ENCODE data around the gene CMBL.
"Not testable (repeated sequence)": the region's sequence is repeated elsewhere in the genome, so short reads cannot be mapped to it uniquely, and the experiment has no call there.

CMBL gene

GRCh38 chr5:10307206-10308148 is at the start of gene CMBL:
TSS of gene CMBL (minus strand) at chr5:10307902. CDS start at chr5:10290762, 17,140 bp downstream.
- DNase-seq, result no peak

DNA sequence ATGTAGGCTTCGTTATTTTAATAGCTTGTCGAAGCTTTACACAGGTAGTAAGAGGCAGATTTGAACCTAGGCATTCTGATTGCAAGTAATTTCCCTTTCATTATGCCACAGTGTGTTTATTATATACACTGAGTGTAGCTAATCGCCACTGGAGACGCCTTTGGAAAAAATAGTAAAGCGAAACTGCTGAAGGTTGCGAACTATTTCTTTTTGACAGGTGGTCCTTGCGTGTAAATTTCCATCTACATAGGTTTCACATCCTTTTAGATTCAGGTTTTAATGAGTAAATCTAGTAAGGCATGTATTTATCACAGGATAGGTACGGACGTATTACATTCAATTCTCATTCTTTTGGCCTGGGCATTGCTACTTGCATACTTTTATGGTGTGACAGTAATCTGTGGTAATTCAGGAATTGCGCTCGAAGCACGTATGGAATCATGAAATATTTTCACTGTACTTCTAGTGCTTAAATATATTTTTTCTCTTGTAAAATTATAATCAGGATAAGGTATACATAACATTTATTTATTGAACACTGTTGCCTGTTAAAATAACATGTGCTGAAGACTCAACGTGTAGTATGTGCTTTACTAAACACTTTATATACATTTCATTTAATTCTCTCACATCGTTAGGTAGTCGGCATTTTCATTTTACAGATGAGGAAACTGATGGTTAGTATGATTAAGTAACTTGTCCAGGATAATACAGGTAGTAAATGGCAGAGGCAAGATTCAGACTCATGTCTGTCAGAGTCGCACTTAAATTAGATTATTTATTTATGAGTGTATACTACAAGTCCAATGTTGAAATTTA is 47.6 kb upstream of the CMBL start:
- DNase-seq, result no peak

- peak; percentile 31 for DNase-seq
Observed at GRCh38 chr5:10354048-10354872, 46.6 kb upstream of the CMBL start.

- peak; percentile 95 for DNase-seq
Observed at GRCh38 chr5:10353241-10354047, 45.7 kb upstream of the CMBL start, which contains the start of gene MARCHF6. TSS of gene MARCHF6 (plus strand) at chr5:10353695. CDS start at chr5:10353899, 204 bp downstream.

DNA sequence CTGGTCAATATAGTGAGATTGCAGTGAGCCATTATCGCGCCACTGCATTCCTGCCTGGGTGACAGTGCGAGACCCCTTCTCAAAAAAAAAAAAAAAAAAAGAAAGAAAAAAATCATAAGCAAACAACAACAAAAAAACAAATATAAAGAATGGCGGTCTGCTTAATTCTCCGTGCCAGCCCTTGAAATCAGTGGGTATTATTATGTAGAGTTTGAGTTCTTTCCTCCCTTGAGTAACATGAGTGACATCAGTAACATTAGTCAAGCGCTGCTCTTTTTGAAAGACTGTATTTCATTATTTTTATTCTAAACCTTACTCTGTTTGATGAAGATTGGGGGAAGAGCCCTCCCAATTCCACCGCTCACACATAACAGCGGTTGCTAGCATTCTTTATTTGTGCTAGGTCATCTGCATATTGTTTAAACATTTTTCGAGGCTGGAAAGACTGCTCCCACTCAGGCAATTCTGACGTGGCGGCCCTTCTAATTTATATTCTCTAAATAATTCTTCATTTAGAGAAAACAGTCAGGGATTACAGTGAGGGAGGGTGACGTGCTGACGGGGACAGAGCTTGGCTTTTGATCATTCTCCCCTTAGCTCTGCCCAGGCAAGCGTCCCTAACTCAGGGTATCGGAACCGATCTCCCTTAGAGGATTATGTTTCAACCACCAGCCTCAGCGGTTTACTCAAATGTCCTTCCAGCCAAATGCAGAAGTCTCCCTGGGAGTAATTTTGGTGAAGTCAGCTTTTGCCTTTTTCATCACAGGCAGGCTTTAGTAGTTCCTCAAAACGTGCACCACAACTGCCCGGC is 44.9 kb upstream of the CMBL start:
- DNase-seq, result no peak

GRCh38 chr5:10351919-10352318 is 44.2 kb upstream of the CMBL start:
- no peak for DNase-seq

DNA sequence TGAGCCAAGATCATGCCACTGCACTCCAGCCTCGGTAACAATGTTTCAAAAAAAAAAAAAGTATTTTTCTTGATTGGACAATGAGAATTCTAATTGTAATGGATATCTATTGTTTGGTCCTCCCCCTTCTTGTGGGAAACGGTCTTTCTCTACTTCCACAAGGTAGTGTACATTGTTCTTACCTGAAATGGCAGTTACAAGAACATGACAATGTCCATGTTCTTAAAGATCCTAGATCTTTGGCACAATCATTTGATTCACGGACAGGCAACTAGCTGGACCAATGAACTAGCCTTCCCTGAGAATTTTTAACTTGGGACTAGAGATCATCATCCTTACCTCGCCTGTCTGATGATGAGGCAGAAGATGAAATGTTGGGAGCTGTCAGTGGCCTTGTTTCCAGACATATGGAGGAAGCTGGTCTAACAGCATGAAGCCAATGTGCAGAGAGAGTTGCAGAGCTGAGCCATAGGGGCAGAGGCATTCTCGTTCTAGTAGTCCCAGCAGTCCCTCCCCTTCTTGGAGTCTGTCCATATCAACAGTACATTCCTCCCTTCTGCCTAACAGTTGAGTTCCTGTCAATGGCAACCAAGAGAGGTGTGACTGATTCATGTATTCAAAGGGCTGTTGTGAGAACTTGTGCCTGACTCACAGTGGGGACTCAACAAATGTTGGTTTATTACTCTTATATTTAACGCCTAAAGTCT is 43.6 kb upstream of the CMBL start:
- DNase-seq, result no peak

DNA sequence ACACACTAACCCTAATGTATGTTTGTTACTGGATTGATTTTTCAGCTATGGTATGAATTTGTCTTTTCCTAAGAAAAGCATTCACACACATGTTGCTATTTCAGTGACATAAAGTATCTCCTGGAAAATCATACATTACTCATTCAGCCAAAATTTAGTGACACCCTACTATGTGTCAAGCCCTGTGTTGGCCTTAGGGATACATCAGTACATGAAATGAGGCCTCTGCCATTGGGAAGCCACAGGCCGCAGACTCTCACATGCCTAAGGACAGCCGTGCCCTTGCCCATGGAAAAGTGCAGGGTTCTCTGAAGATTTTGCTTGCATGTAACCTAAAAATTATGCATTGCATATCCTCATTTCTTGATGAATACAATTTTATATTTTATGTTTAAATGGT is 40.6 kb upstream of the CMBL start:
- no peak for DNase-seq

DNA sequence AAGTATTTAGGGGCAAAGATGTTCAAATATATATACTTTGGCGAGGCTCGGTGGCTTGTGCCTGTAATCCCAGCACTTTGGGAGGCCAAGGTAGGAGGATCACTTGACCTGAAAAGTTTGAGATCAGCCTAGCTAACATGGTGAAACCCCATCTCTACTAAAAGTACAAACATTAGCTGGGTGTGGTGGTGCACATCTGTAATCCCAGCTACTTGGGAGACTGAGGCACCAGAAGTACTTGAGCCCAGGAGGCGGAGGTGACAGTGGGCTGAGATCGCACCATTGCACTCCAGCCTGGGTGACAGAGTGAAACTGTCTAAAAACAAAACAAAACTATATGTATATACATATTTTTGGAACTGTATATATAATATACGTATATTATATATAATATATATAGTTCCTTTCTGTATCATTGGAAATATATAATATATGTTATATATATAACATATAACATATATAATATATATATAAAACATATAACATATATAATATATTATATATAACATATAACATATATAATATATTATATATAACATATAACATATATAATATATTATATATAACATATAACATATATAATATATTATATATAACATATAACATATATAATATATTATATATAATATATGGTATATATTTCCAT is 36.9 kb upstream of the CMBL start:
- not testable (repeated sequence) for DNase-seq

DNA sequence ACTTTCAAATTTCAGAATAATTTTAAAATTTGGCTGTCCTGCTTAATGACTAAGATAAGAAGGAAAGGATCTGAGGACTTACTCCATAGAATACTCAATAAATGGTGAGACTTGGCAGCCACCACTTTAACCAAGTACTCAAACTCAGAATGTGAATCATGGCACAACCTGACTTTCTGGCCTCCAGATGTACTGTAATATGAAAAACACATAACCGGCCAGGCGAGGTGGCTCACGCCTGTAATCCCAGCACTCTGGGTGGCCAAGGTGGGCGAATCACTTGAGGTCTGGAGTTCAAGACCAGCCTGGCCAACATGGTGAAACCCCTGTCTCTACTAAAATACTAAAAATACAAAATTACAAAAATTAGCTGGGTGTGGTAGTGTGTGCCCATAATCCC is 35.8 kb upstream of the CMBL start:
- DNase-seq, result no peak

- DNase-seq, result no peak
Observed at GRCh38 chr5:10339958-10340357, 32.3 kb upstream of the CMBL start.

GRCh38 chr5:10339058-10339811 is 31.5 kb upstream of the CMBL start:
- DNase-seq, result no peak

DNA sequence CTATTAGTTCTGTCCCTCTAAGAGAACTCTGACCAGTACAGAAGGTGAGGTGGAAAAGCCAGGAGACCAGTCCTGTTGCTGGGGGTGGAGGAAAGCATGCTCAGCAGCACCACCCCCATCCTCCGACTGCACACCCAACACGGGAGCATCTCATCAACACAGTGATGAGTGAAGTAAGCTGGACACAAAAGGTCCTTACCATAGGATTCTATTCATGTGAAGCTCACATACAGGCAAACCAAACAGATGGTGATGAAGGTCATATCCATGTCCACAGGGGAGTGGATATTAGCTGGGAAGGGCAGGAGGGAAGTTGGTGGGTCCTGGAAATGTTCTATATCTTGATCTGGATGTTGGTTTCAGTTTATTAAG is 31.0 kb upstream of the CMBL start:
- DNase-seq, result no peak

DNA sequence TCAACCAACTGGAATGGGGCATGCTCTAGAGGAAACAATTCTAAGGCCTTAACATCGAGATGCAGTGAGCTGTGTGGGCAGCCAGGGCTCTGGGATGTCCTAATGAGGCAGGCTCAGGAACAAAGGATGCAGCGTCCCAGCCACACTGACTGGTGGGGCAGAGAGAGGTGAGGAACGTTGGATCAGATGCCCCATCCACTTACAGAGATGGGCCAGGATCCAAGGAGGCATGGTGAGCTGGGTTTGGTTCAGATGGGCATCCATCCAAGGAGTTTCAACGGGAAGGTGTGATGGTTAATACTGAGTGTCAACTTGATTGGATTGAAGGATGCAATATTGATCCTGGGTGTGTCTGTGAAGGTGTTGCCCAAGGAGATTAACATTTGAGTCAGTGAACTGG is 30.3 kb upstream of the CMBL start:
- no peak for DNase-seq

DNA sequence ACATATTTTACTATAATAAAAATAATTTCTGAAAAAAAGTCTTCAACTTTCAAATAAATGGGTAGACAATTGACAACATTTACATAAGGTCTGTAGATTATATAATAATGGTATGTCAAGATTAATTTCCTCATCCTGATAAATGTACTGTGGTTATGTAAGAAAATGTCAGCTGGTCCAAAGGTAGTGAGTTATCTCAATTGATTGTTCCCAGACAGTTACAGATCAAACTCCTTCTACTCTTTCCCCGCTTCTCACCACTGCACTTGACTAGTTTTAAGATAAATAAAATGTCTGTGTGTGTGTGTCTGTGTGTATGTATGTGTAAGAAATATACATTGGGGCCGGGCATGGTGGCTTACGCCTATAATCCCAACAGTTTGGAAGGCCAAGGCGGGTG is 29.4 kb upstream of the CMBL start:
- DNase-seq, result no peak

DNA sequence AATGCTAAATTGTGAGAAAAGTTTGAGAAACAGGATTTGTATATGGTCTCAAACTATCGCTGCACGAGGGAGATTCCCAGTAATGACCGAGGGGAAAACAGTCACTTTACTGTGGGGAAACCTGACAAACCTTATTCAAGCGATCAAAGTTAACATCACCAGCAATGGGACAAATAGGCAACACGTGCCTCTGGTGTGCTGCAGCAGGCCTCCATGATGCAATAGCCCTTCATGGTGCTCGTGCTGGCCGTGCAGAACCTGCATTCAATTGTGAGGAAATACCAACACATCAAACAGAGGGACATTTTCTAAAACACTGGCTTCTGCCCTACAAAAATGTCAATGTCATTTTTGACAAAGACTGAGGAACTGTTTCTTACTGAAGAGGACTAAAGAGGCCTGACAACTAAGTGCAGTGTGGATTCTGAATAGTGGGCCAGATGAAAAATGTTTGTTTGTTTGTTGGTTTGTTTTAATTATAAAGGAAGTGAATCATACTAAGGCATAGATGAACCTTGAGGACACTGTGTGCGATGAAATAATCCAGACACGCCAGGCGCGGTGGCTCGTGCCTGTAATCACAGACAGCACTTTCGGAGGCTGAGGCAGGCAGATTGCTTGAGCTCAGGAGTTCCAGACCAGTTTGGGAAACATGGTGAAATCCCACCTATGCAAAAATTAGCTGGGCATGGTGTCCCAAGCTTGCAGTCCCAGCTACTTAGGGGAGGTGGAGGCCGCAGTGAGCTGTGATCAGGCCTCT is 28.2 kb upstream of the CMBL start:
- DNase-seq, result no peak

DNA sequence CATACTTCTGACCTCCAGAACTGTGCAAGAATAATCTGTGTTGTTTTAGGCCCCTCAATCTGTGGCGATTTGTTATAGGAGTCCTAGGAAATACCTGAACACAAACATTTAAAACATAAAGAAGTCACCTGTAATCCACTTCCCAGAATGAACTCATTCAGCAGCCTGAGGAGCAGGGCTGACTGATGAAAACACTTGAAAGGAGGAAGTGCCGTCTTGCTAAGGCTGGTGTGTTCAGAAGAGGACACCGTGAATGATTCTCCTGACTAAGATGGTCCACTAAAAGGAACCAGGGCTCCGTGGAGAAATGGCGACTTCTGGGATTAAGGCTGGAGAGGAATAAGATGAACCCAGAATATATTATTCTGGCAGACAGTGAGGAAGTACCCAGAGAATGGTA is 27.1 kb upstream of the CMBL start:
- DNase-seq, result no peak

Measured in NK-92 treated with Interleukin-12 subunit alpha and Interleukin-12 subunit beta, amount 100 ng/mL, for 24 hours (cell line).